Gastroesophageal sphincter (tissue), 4 donors: Measurements from ENCODE around the gene RNF223. TPM values are rescaled to one million over a fixed set of nuclear protein-coding genes. Genes with fewer than 3 reads are reported as not detected.

Experiments used
- ATAC-seq: fragments of 150-250 bp; one replicate; pipeline ENCODE4 v1.9.1; 2016; ENCODE audit warnings: mild to moderate bottlenecking, moderate library complexity
- H3K27ac ChIP-seq, 4 donors: fragments of 200-600 bp; sonication (generic) in 3 of 4; 1 replicate in 3 of 4; 2 replicates in 1 of 4; pipeline ENCODE4 v1.5.1; 2016 to 2019
- H3K27me3 ChIP-seq: fragments of 200-600 bp; sonication (generic); one replicate; pipeline ENCODE4 v1.5.1; 2019
- H3K36me3 ChIP-seq, 2 donors: fragments of 200-600 bp; sonication (generic); one replicate each; pipeline ENCODE4 v1.5.1; 2019; ENCODE audit warnings: control low read depth in 1 of 2
- H3K4me1 ChIP-seq, 3 donors: fragments of 200-600 bp; sonication (generic); 1 replicate in 2 of 3; 2 replicates in 1 of 3; pipeline ENCODE4 v1.5.1; 2016 to 2019; ENCODE audit warnings: control low read depth in 2 of 3
- H3K4me3 ChIP-seq, 2 donors: fragments of 200-600 bp; sonication (generic); one replicate each; pipeline ENCODE4 v1.5.1; 2019; ENCODE audit warnings: mild to moderate bottlenecking in 1 of 2, moderate library complexity in 1 of 2
- H3K9me3 ChIP-seq, 3 donors: fragments of 200-600 bp; sonication (generic); one replicate each; pipeline ENCODE4 v1.5.1; 2017 to 2019; ENCODE audit warnings: control low read depth in 2 of 3
- EP300 ChIP-seq: sonication (generic); formaldehyde crosslinking; IDR thresholded peaks from one replicate; pipeline ENCODE4 v1.6.1; 2017; ENCODE audit warnings: antibody characterized with exemption, mild to moderate bottlenecking
- POLR2A ChIP-seq, 2 donors: fragments of 450-650 bp; IDR thresholded peaks; one replicate each; pipeline ENCODE4 v1.6.1; 2017; ENCODE audit warnings: antibody characterized with exemption in 2 of 2, mild to moderate bottlenecking in 2 of 2, moderate library complexity in 1 of 2
- POLR2AphosphoS5 ChIP-seq: sonication (generic); formaldehyde crosslinking; IDR thresholded peaks from one replicate; pipeline ENCODE4 v1.6.1; 2017; ENCODE audit warnings: antibody characterized with exemption
- WGBS, 2 donors: methylation state at CpG; one replicate each; pipeline ENCODE4 v1.1.5; 2018; ENCODE audit warnings: low coverage in 1 of 2; 5-methylcytosine and 5-hydroxymethylcytosine counted together
- total RNA-seq, 4 donors: library from RNA; depleted of rRNA; stranded (reverse); fragments of >200 nt; gene quantifications; one replicate each; pipeline ENCODE4 v1.1.0, GENCODE V29; 2016
- TF ChIP-seq, protein P1 (sequence below), 4 experiments: fragments of 200-600 bp in 2 of 4; fragments of 450-650 bp in 2 of 4; sonication (generic) in 1 of 4; IDR thresholded peaks; one replicate each; pipeline ENCODE4 v1.5.1; 2017 to 2019; ENCODE audit warnings: antibody characterized with exemption in 4 of 4, mild to moderate bottlenecking in 2 of 4, moderate library complexity in 2 of 4

The RNF223 gene
- total RNA-seq, 4 donors from 2014 or later: 1.1 TPM; not detected in 3

DNA sequence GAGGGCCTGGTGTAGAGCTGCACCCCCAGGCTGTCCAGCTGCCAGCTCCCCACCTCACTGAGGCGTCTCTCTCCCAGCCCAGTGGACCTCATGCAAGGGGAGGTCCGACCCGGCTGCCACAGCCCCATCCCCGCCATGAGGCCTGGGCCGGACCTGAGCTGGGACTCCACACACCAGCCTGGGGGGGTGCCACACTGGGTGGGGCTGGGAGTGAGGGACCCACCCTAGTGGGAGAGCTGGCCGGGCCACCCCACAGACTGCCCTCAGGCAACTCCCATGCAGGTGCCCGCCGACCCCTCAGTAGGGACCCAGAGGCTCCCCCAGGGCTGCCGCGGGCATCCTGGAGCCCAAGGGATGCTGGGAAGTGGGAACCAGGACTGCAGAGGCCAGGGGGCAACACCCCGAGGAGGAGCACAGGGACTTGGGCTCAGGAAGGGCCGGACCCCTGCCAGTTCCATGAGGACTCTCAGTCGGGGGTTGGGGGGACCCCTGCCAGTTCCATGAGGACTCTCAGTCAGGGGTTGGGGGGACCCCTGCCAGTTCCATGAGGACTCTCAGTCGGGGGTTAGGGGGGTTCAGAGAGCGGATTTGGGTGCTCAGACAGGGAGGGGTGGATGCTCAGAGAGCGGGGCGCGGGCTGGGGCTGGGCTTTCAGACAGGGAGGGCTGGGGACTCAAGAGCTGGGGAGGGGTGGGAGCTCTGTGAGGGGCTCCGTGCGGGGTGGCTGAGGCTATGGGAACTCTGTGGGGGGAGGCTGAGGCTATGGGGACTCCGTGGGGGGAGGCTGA is 1.2 kb upstream of the RNF223 start:
- no peaks in the 10 kb centered on the region for H3K9me3 ChIP-seq
- H3K27ac ChIP-seq: no peak overlapping the region
- TF ChIP-seq POLR2A (IDR thresholded peaks at IDR 0.05) (no peak), EP300 (no peak), POLR2AphosphoS5 (no peak)
- TF ChIP-seq, protein P1, sequence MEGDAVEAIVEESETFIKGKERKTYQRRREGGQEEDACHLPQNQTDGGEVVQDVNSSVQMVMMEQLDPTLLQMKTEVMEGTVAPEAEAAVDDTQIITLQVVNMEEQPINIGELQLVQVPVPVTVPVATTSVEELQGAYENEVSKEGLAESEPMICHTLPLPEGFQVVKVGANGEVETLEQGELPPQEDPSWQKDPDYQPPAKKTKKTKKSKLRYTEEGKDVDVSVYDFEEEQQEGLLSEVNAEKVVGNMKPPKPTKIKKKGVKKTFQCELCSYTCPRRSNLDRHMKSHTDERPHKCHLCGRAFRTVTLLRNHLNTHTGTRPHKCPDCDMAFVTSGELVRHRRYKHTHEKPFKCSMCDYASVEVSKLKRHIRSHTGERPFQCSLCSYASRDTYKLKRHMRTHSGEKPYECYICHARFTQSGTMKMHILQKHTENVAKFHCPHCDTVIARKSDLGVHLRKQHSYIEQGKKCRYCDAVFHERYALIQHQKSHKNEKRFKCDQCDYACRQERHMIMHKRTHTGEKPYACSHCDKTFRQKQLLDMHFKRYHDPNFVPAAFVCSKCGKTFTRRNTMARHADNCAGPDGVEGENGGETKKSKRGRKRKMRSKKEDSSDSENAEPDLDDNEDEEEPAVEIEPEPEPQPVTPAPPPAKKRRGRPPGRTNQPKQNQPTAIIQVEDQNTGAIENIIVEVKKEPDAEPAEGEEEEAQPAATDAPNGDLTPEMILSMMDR (IDR thresholded peaks at IDR 0.05): no peak
- no peak for ATAC-seq
- no peak overlapping the region for H3K4me3 ChIP-seq
- WGBS, 2 donors: no CpG with 5 or more reads among the region's 21 CpGs
- peaks cover 61% of the 10 kb centered on the region for H3K27me3 ChIP-seq
- no peaks in the 10 kb centered on the region for H3K36me3 ChIP-seq
- peaks cover 0 to 13% (median 11%) of the 10 kb centered on the region in 3 donors for H3K4me1 ChIP-seq

- Histone ChIP-seq H3K27ac (no peak overlapping the region), H3K4me1 (peaks cover 0 to 8% (median 5%) of the 10 kb centered on the region in 3 donors), H3K36me3 (no peaks in the 10 kb centered on the region), H3K27me3 (peaks cover 68% of the 10 kb centered on the region), H3K9me3 (no peaks in the 10 kb centered on the region), H3K4me3 (no peak overlapping the region)
- TF ChIP-seq, protein P1 (IDR thresholded peaks at IDR 0.05): no peak
- 60 to 65% methylated on average over 4 to 5 of the region's 14 CpGs for WGBS, 2 donors
- ATAC-seq: no peak
Measured at GRCh38 chr1:1074631-1075147, 583 bp upstream of the RNF223 start.

GRCh38 chr1:1072849-1073742 is 1.0 kb downstream of the RNF223 start:
- H3K4me1 ChIP-seq: peaks cover 0 to 18% (median 16%) of the 10 kb centered on the region in 3 donors
- H3K27ac ChIP-seq: no peak overlapping the region
- H3K36me3 ChIP-seq: no peaks in the 10 kb centered on the region
- no CpG with 5 or more reads among the region's 28 CpGs for WGBS, 2 donors
- no peak overlapping the region for H3K4me3 ChIP-seq
- peaks cover 79% of the 10 kb centered on the region for H3K27me3 ChIP-seq
- no peaks in the 10 kb centered on the region for H3K9me3 ChIP-seq
- TF ChIP-seq EP300 (no peak), POLR2A (IDR thresholded peaks at IDR 0.05) (no peak), POLR2AphosphoS5 (no peak)
- TF ChIP-seq, protein P1 (IDR thresholded peaks at IDR 0.05): no peak
- ATAC-seq: no peak

DNA sequence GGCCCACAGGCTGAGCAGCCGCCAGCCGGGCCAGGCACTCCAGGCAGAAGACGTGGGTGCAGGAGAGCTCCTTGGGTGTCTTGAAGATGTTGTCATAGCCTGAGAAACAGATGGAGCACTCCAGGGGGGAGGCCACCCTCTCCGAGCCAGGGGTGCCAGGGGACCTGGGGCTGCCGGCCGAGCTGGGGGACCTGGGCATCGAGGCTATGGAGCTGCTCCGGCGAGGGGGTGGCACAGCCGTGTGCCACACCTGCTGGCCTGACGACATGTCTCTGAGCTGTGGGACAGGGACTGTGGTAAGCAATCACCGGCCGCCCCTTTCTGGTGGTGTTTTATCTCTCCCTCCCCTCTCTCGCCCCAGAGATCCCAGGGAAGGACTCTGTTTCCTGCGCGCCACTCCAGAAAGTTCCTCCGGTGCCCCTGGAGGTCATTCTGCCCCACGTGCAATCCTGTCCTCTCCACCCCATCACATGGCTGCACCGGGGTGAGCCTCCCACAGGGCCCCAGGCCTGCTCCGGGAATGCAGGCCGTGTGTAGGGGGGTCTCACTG is 1.7 kb downstream of the RNF223 start:
- no peaks in the 10 kb centered on the region for H3K9me3 ChIP-seq
- ATAC-seq: no peak
- no peak overlapping the region for H3K27ac ChIP-seq
- peaks cover 0 to 20% (median 16%) of the 10 kb centered on the region in 3 donors for H3K4me1 ChIP-seq
- no peak overlapping the region for H3K4me3 ChIP-seq
- WGBS, 2 donors: 80% methylated on average over 2 of the region's 21 CpGs; no CpG with 5 or more reads in 1 of the 2 donors
- H3K36me3 ChIP-seq: no peaks in the 10 kb centered on the region
- H3K27me3 ChIP-seq: peaks cover 87% of the 10 kb centered on the region
- no peak for TF ChIP-seq POLR2AphosphoS5
- TF ChIP-seq POLR2A (IDR thresholded peaks at IDR 0.05): no peak
